ENCODE measurements around the gene GALNTL6.

GRCh38 chr4:172818901-172819300 lies 1005.7 kb downstream of the GALNTL6 start:
- TF ChIP-seq EP300 (IDR thresholded peaks at IDR 0.05) = no peak
- TF ChIP-seq, protein P1, sequence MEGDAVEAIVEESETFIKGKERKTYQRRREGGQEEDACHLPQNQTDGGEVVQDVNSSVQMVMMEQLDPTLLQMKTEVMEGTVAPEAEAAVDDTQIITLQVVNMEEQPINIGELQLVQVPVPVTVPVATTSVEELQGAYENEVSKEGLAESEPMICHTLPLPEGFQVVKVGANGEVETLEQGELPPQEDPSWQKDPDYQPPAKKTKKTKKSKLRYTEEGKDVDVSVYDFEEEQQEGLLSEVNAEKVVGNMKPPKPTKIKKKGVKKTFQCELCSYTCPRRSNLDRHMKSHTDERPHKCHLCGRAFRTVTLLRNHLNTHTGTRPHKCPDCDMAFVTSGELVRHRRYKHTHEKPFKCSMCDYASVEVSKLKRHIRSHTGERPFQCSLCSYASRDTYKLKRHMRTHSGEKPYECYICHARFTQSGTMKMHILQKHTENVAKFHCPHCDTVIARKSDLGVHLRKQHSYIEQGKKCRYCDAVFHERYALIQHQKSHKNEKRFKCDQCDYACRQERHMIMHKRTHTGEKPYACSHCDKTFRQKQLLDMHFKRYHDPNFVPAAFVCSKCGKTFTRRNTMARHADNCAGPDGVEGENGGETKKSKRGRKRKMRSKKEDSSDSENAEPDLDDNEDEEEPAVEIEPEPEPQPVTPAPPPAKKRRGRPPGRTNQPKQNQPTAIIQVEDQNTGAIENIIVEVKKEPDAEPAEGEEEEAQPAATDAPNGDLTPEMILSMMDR (IDR thresholded peaks at IDR 0.05) = no peak

All from suprapubic skin (tissue), 3 donors.